ENCODE results near the gene TMEM242. TPM values are rescaled to one million over a fixed set of nuclear protein-coding genes. Genes with fewer than 3 reads are reported as not detected.
A peak's percentile ranks its signal among the peaks of the same experiment; 100 is the strongest.

The TMEM242 gene
- total RNA-seq, 2 donors from 2014 or later, result 4.8 to 8.4 TPM

GRCh38 chr6:157283330-157283898, 39.9 kb downstream of the TMEM242 start:
- H3K36me3 Mint-ChIP-seq, result no peaks in the 10 kb centered on the region
- DNase-seq (ENCODE audit: low spot score in 2 of 2), result no peak
- H3K27ac Mint-ChIP-seq, result no peak overlapping the region

GRCh38 chr6:157282284-157282683, 41.0 kb downstream of the TMEM242 start:
- Mint-ChIP-seq H3K36me3 (no peaks in the 10 kb centered on the region), H3K27ac (peak overlapping the region in 1 of 2 donors; percentile 40), H3K9me3 (no peaks in the 10 kb centered on the region)
- peak; percentile 18 to 61 for ATAC-seq
- no peak for DNase-seq (ENCODE audit: low spot score in 2 of 2)

More at GRCh38 chr6:157283330-157283898, 39.9 kb downstream of the TMEM242 start:
- no peaks in the 10 kb centered on the region for H3K9me3 Mint-ChIP-seq
- ATAC-seq, result peak in 1 of 2 donors; percentile 58

- DNase-seq (ENCODE audit: low spot score in 2 of 2) (no peak), ATAC-seq (peak in 1 of 2 donors; percentile 52)
- no peaks in the 10 kb centered on the region for H3K9me3 Mint-ChIP-seq
- no peak overlapping the region for H3K27ac Mint-ChIP-seq
- H3K36me3 Mint-ChIP-seq, result no peaks in the 10 kb centered on the region
Measured at GRCh38 chr6:157281570-157281969, 41.7 kb downstream of the TMEM242 start.

- no peak for DNase-seq (ENCODE audit: low spot score in 2 of 2)
- no peak for ATAC-seq
- no peaks in the 10 kb centered on the region for H3K36me3 Mint-ChIP-seq
Measured at GRCh38 chr6:157280947-157281346, 42.4 kb downstream of the TMEM242 start.

GRCh38 chr6:157280157-157280556, 43.2 kb downstream of the TMEM242 start:
- no peaks in the 10 kb centered on the region for H3K9me3 Mint-ChIP-seq
- H3K27ac Mint-ChIP-seq, result no peak overlapping the region
- DNase-seq (ENCODE audit: low spot score in 2 of 2), result no peak
- ATAC-seq, result no peak
- no peaks in the 10 kb centered on the region for H3K36me3 Mint-ChIP-seq

More at GRCh38 chr6:157280947-157281346, 42.4 kb downstream of the TMEM242 start:
- H3K9me3 Mint-ChIP-seq, result no peaks in the 10 kb centered on the region
- no peak overlapping the region for H3K27ac Mint-ChIP-seq

- ATAC-seq, result no peak
Measured at GRCh38 chr6:157278171-157278570, 45.1 kb downstream of the TMEM242 start.

GRCh38 chr6:157276731-157277130, 46.6 kb downstream of the TMEM242 start:
- ATAC-seq (no peak), DNase-seq (ENCODE audit: low spot score in 2 of 2) (no peak)
- no peaks in the 10 kb centered on the region for H3K9me3 Mint-ChIP-seq
- H3K27ac Mint-ChIP-seq, result no peak overlapping the region
- H3K36me3 Mint-ChIP-seq, result no peaks in the 10 kb centered on the region

More at GRCh38 chr6:157278171-157278570, 45.1 kb downstream of the TMEM242 start:
- DNase-seq (ENCODE audit: low spot score in 2 of 2), result no peak
- Mint-ChIP-seq H3K27ac (no peak overlapping the region), H3K36me3 (no peaks in the 10 kb centered on the region), H3K9me3 (no peaks in the 10 kb centered on the region)

- Mint-ChIP-seq H3K27ac (no peak overlapping the region), H3K9me3 (no peaks in the 10 kb centered on the region), H3K36me3 (no peaks in the 10 kb centered on the region)
- DNase-seq (ENCODE audit: low spot score in 2 of 2), result no peak
- ATAC-seq, result no peak
Measured at GRCh38 chr6:157276134-157276532, 47.2 kb downstream of the TMEM242 start.

- peak overlapping the region; percentile 78 to 82 for H3K27ac Mint-ChIP-seq
- H3K36me3 Mint-ChIP-seq, result no peaks in the 10 kb centered on the region
- ATAC-seq (peak; percentile 91 to 92), DNase-seq (ENCODE audit: low spot score in 2 of 2) (peak; percentile 84 to 92)
- H3K9me3 Mint-ChIP-seq, result peaks cover 10 to 11% of the 10 kb centered on the region in 2 donors
Measured at GRCh38 chr6:157274471-157275226, 48.7 kb downstream of the TMEM242 start.

GRCh38 chr6:157273756-157274470, 49.4 kb downstream of the TMEM242 start:
- ATAC-seq (peak; percentile 28 to 58), DNase-seq (ENCODE audit: low spot score in 2 of 2) (peak in 1 of 2 donors; percentile 64)
- peak overlapping the region; percentile 74 to 78 for H3K27ac Mint-ChIP-seq
- H3K36me3 Mint-ChIP-seq, result no peaks in the 10 kb centered on the region
- H3K9me3 Mint-ChIP-seq, result peaks cover 10 to 11% of the 10 kb centered on the region in 2 donors

- Mint-ChIP-seq H3K36me3 (no peaks in the 10 kb centered on the region), H3K9me3 (peaks cover 10 to 11% of the 10 kb centered on the region in 2 donors), H3K27ac (no peak overlapping the region)
- DNase-seq (ENCODE audit: low spot score in 2 of 2) (peak in 1 of 2 donors; percentile 29), ATAC-seq (no peak)
Measured at GRCh38 chr6:157272866-157273755, 50.2 kb downstream of the TMEM242 start.

- Mint-ChIP-seq H3K9me3 (peaks cover 10 to 11% of the 10 kb centered on the region in 2 donors), H3K27ac (no peak overlapping the region)
- no peak for ATAC-seq
Measured at GRCh38 chr6:157272372-157272771, 50.9 kb downstream of the TMEM242 start.

GRCh38 chr6:157271911-157272310, 51.4 kb downstream of the TMEM242 start:
- no peaks in the 10 kb centered on the region for H3K36me3 Mint-ChIP-seq
- peaks cover 10 to 11% of the 10 kb centered on the region in 2 donors for H3K9me3 Mint-ChIP-seq
- DNase-seq (ENCODE audit: low spot score in 2 of 2) (no peak), ATAC-seq (no peak)
- no peak overlapping the region for H3K27ac Mint-ChIP-seq

More at GRCh38 chr6:157272372-157272771, 50.9 kb downstream of the TMEM242 start:
- no peak for DNase-seq (ENCODE audit: low spot score in 2 of 2)
- H3K36me3 Mint-ChIP-seq, result no peaks in the 10 kb centered on the region

GRCh38 chr6:157271441-157271840, 51.9 kb downstream of the TMEM242 start:
- no peak for ATAC-seq
- no peaks in the 10 kb centered on the region for H3K36me3 Mint-ChIP-seq
- H3K9me3 Mint-ChIP-seq, result peaks cover 10 to 11% of the 10 kb centered on the region in 2 donors
- no peak overlapping the region for H3K27ac Mint-ChIP-seq
- no peak for DNase-seq (ENCODE audit: low spot score in 2 of 2)

- DNase-seq (ENCODE audit: low spot score in 2 of 2) (no peak), ATAC-seq (no peak)
- H3K9me3 Mint-ChIP-seq, result peaks cover 10 to 11% of the 10 kb centered on the region in 2 donors
- no peak overlapping the region for H3K27ac Mint-ChIP-seq
- no peaks in the 10 kb centered on the region for H3K36me3 Mint-ChIP-seq
Measured at GRCh38 chr6:157270916-157271315, 52.4 kb downstream of the TMEM242 start.

- ATAC-seq (no peak), DNase-seq (ENCODE audit: low spot score in 2 of 2) (no peak)
- H3K9me3 Mint-ChIP-seq, result peaks cover 10 to 11% of the 10 kb centered on the region in 2 donors
- H3K27ac Mint-ChIP-seq, result no peak overlapping the region
- H3K36me3 Mint-ChIP-seq, result no peaks in the 10 kb centered on the region
Measured at GRCh38 chr6:157270308-157270707, 53.0 kb downstream of the TMEM242 start.
